HG03432 (cell line): ENCODE data around the gene TRIM38.
"Not testable (repeated sequence)": the region's sequence is repeated elsewhere in the genome, so short reads cannot be mapped to it uniquely, and the experiment has no call there.

Experiments used
- ATAC-seq: cut with Tn5 transposase; IDR thresholded peaks from one replicate; pipeline ENCODE4 v1.9.1; 2021; ENCODE audit warnings: mild to moderate bottlenecking, moderate library complexity; ENCODE audit not compliant: unreplicated experiment

The TRIM38 gene, protein sequence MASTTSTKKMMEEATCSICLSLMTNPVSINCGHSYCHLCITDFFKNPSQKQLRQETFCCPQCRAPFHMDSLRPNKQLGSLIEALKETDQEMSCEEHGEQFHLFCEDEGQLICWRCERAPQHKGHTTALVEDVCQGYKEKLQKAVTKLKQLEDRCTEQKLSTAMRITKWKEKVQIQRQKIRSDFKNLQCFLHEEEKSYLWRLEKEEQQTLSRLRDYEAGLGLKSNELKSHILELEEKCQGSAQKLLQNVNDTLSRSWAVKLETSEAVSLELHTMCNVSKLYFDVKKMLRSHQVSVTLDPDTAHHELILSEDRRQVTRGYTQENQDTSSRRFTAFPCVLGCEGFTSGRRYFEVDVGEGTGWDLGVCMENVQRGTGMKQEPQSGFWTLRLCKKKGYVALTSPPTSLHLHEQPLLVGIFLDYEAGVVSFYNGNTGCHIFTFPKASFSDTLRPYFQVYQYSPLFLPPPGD

DNA sequence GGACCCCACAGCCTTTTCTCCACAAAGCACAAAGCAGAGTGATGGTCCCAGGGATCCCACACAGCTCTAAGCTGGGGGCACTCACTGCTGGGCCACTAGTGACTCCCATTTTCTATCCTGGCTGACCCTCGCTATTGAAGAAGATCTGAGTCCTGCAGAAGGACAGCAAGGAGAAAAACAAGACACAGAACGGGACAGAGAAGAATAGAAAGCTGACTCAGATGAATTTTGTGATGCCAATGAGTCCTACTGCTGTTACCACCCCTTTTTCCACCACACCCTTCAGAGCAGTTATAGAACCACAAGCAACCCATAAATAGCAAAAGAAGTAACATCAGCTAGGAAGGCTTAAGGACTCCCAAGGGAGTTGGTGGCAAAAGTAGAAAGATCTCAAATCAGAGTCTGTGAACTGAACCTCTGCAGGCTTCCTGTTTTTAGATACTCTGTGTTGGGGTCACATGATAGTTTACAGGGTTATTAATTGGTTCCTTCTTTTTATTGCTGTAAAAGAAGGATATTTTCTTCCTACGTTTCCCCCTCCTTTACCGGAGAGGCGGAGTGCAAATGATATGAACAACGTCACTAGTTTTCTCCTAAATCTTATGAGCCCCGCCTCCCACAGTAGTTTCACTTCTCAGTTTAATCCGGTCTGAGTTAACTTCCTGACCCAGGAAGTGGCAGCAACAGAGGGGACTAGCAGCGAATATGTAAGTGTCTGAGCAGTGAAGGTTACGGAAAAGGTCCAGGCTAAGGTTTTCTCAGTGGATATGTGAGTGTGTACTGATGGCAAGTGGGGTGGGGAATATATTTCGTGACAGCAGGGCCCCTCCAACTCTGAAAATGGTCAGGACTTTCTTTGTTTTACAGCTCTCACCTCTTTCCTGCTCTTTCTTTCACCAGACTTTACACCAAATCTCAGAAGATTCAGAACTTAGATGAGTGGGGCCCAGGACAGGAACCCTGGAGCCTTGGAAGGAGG is at the start of gene TRIM38:
Gene TRIM38, plus strand, starts transcription at position 654 of the 979 bp plus-strand sequence. CDS start 3,721 bp downstream, outside the sequence.
- ATAC-seq, result peak; percentile 81

GRCh38 chr6:25913741-25914140 is 48.9 kb upstream of the TRIM38 start:
- ATAC-seq, result no peak

GRCh38 chr6:25916330-25916729 is 46.3 kb upstream of the TRIM38 start:
- no peak for ATAC-seq

DNA sequence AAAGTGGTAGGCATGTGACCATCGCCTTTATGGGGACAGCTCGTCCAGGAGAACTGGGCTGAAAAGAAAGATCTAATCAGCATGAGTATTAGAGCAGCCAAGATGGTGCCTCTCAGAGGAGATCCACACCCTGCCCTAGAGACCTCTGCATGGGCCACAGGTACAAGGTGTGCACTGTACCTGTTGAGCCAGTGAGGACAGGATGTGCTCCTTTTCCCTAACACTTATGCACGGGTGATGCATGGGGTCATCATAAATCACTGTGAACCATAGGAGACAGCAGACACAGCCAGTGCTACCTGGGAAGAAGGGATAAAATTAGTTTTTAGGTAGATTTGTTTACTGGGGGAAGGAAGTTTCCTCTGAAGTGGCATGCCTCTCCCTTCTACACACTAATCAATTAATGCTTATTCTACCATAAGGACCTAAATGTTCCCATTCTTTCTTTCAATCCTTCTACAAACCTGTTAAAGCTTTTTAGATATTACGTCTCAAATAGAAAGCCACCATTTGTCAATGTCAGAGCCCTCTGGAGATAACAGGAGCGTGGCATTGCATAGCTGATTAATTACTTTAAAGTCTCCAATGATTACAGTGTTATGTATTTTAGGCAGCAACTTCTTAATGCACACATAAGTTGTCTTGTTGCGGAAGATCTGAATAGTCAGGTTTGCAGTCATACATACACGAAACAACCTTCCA is 45.7 kb upstream of the TRIM38 start:
- ATAC-seq, result no peak

GRCh38 chr6:25918083-25918683 is 44.4 kb upstream of the TRIM38 start:
- ATAC-seq, result no peak

GRCh38 chr6:25919657-25920056 is 42.9 kb upstream of the TRIM38 start:
- no peak for ATAC-seq

DNA sequence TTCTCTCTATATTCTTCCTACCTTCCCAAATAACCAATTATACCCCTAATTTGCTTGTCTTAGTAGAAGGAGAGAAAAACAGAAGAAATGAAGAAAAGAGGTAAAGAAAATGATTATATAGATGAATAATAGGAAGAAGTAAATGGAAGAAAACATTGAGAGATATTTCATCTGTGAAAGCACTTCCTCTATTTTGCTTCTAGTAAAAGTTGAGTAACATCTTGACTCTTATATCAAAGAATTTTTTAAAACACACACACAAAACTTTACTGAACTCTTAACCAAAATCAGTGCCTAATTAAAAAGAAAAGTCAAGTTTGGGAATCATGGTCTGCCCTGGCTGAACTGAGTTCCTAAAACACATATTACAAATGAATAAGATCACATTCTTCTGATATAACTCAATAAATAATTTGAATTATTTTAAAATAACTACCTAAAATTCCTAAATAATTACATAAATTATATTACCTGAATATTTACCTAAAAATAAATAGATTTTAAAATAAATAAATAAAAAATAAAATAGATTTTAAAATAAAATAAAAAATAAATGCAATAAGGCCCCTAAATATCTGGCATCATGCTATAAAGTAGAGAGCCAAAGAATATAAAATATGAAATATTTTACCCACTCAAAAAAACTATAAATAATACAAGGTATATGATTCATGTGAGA is 40.9 kb upstream of the TRIM38 start:
- ATAC-seq, result no peak

GRCh38 chr6:25922301-25922700 is 40.3 kb upstream of the TRIM38 start:
- no peak for ATAC-seq

DNA sequence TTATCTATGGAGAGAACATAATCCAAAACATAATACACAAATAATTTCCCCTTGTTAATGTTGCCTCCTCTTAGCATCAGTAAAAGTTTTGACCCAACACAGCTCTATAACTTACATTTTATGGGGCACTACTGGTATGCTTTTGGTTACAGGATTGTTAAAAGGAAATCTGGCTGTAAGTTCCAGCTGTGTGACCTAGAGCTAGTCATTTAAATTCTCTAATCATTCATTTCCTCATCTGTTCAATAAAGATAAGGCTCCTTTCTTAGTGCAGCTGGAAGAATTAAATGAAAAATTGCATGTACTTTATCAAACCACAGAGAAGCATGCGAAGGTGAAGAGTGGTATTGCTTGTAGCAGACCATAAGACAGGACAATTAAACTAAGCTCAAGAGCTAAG is 36.7 kb upstream of the TRIM38 start:
- no peak for ATAC-seq

DNA sequence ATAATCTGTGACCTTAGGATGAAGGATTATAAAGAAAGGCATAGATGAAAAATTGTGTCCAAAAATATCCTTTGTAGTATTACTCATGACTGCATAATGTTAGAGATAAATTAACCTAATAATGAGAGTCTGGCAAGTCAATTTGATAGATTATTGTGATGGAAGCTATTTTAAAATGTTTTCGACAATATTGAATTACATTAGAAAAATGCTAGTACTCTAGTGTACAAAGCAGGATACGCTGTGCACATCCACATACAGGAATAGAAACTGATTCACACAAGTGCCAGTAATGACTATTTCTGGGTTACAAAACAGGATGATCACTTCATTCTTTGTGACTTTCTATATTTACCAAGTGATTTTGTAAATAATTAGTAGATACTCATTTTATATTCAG is 35.4 kb upstream of the TRIM38 start:
- ATAC-seq, result no peak

- ATAC-seq, result no peak
These were observed 34.8 kb upstream of the TRIM38 start for GRCh38 chr6:25927756-25928216.

DNA sequence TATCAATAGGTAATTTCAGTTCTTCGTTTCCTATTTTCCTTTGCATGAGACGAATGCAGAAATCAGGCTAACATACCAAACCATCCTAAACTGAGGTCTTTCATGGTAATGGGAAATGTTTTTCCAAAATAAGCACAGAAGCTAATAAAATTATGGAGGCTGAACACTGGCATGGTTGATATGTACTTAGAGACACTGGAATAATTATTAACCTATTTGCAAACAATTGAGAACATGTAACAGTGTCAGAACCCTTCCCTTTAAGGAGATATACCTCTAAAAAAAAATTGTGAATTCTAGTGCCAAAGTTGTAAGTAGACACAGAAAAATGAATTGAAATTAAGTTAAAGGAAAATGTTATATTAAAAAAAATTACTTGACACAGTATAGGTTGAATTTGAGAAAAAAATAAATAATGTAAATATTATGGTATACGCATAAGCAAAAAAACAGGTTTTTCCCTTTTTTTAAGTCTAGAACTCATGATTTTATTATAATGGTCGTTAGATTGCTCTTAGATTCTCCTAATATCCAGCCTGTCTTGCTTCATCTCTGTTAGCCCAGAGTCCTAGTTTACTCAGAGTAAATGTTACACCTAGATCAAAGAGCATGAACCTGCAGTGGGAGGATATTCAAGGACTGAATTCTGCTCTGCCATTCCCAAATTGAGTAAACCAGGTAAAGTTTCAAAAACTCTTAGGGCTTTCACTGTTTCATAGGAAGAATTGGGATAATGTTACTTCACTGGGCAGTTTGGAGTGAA is 33.9 kb upstream of the TRIM38 start:
- ATAC-seq, result no peak

GRCh38 chr6:25929785-25930184 is 32.8 kb upstream of the TRIM38 start:
- ATAC-seq, result not testable (repeated sequence)

DNA sequence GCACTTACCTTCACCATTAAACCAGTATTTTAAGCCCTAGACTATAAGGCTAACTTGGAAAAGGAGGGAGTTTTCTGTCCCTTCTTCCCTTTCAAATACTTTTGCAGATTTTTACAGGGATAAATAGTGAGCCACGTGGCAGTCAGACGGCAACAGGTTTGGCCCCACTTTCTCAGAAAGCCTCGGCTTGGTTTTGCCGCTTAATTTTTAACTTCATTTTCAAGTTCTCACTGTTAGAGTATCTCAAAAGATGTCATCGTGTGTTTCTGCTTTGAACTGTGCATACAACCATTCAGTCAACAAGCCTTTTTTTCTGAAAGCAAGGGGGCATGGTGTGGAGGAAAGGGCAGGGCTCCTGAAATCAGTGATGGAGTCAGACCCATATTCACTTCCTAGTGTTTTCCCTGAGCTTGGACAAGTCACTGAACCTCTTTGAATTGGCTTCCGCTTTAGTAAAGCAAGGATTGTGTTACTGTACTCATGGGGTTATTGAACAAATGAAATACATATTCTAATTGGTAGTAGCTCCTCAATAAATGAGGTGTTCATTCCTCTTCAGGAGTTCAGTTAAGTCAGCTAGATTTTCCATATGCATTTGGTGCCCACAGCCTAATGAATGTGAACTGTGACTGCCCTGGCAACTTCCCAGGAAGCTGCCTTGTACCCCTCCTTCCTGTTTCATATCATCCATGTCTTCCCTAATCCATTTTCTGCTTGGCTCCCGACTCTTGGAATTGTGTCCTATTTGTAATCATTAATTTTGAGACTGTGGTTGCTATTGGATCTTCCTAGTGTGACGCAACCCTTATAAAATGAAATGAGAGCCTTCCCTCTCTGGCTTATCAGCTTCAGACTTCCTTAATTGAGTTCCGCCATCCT is 31.8 kb upstream of the TRIM38 start, which contains the start of gene SLC17A2:
Gene SLC17A2, minus strand, starts transcription at position 160 of the 879 bp plus-strand sequence. CDS start 4,895 bp downstream, outside the sequence.
- ATAC-seq, result no peak

- ATAC-seq, result no peak
These were observed 31.2 kb upstream of the TRIM38 start for GRCh38 chr6:25931411-25931709.

DNA sequence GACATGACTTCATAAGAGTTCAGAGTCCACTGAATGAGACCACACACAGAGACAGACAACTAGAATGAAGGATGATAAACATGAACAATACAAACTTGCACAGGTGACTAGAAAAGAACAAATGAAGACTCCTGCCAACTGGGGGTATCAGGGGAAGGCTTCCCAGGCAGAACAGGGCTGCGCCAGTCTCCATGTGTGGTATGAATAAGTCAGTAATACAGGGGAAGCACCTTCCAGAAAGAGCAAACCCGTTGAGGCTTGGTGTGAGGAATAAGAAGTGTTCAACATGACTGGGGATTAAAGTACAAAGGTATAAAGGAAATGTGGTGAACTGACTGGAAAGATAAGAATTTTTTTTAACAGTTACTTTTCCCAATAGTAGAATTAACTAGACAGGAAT is 28.4 kb upstream of the TRIM38 start:
- no peak for ATAC-seq

DNA sequence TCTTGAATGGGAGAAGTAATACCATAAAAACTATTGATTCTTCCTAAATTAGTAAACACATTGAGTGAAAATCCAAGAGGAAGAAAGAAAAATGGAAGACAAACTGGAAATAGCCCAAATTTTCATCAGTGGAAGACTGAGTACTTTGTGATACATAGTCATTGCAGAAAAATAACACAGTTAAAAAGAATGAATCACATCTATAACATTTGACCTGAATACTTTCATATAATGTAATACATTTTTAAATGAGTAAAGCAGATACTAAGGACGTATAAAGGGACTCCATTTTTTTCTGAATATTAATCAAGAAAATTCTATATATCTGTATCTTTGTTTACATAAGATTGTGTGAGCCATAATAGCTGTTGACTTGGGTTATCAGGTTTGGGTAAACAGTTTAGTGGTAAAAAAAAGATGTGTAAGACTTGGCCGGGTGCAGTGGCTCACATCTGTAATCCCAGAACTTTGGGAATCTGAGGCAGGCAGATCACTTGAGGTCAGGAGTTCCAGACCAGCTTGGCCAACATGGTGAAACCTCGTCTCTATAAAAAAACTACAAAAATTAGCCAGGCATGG is 27.8 kb upstream of the TRIM38 start:
- ATAC-seq, result no peak

GRCh38 chr6:25935953-25936352 is 26.6 kb upstream of the TRIM38 start:
- no peak for ATAC-seq
